ENCODE data around the gene JUN. TPM values are rescaled to one million over a fixed set of nuclear protein-coding genes. Genes with fewer than 3 reads are reported as not detected.

JUN gene
- total and polyA plus RNA-seq, 2 of the 13 experiments (the other 11 are each of a cell fraction or from before 2014, with no cell fraction given) = 18.2 to 22.3 TPM

- no peak for TF ChIP-seq MAZ (IDR thresholded peaks at IDR 0.05; ENCODE audit: borderline replicate concordance, low read depth, low read length)
- TF ChIP-seq MAZ (CRISPR knock-in tag; IDR thresholded peaks at IDR 0.05; ENCODE audit: low read depth) = 0 out of 2 replicates have a peak, but pooled peaks have one; percentile 0
- peak; percentile 92 for TF ChIP-seq ZKSCAN1 (IDR thresholded peaks at IDR 0.05; ENCODE audit: low read length)
- no peak for TF ChIP-seq MLX (CRISPR knock-in tag; IDR thresholded peaks at IDR 0.05)
- TF ChIP-seq ARID4A (CRISPR knock-in tag; IDR thresholded peaks at IDR 0.05; ENCODE audit: borderline replicate concordance) = no peak
- no peak for TF ChIP-seq ELF4 (CRISPR knock-in tag; IDR thresholded peaks at IDR 0.05; ENCODE audit: borderline replicate concordance)
- 0 out of 2 replicates have a peak, but pooled peaks have one; percentile 35 for TF ChIP-seq RBFOX2 (IDR thresholded peaks at IDR 0.05; ENCODE audit: low read depth, low read length)
- TF ChIP-seq RFX1 (IDR thresholded peaks at IDR 0.05) = peak; percentile 70; the same call in 1 of the 2 replicates
- TF ChIP-seq HNF4A (CRISPR knock-in tag; IDR thresholded peaks at IDR 0.05) = peak; percentile 42; the same call in 1 of the 2 replicates
- no peak for TF ChIP-seq ZIK1 (CRISPR knock-in tag; IDR thresholded peaks at IDR 0.05; ENCODE audit: borderline replicate concordance, low read depth)
- no peak for TF ChIP-seq NAIF1 (CRISPR knock-in tag; IDR thresholded peaks at IDR 0.05; ENCODE audit: borderline replicate concordance)
Observed at GRCh38 chr1:58753431-58753866, 30.4 kb downstream of the JUN start (continued).

Data from HepG2 (cell line).